Caki2 (cell line): ENCODE measurements around the gene FAM177A1. TPM values are rescaled to one million over a fixed set of nuclear protein-coding genes. Genes with fewer than 3 reads are reported as not detected.
"Not testable (repeated sequence)": the region's sequence is repeated elsewhere in the genome, so short reads cannot be mapped to it uniquely, and the experiment has no call there.

ENCODE experiments used
- DNase-seq: peaks from one replicate; pipeline ENCODE4 v3.0.0-alpha.2; 2015; ENCODE audit warnings: low read depth
- in situ Hi-C: cut with HindIII; loops from 2 replicates; pipeline ENCODE4 v1.10.0; 2016; ENCODE audit warnings: low sequenced_read_pairs, low pct_unique_long_range_greater_than_20kb, mixed read lengths
- total RNA-seq: library from RNA; depleted of rRNA; stranded (reverse); fragments of >200 nt; shearing (Covaris generic); gene quantifications from 2 replicates; pipeline ENCODE4 v1.2.3, GENCODE V29; 2014; ENCODE audit warnings: low replicate concordance; rRNA removed

FAM177A1 gene
- total RNA-seq: 35.7 and 42.3 TPM in 2 replicates

- peak; percentile 94 for DNase-seq
- in situ Hi-C loops: no loop called here
These were observed at the start of gene FAM177A1 for GRCh38 chr14:35046048-35046750. TSS of gene FAM177A1 (plus strand) at chr14:35046272. CDS start at chr14:35046464, 192 bp downstream.

- in situ Hi-C loops: no loop called here
- DNase-seq: no peak
These were observed 48.3 kb upstream of the FAM177A1 start for GRCh38 chr14:34997762-34998161.

- no peak for DNase-seq
- in situ Hi-C loops: no loop called here
These were observed 46.6 kb upstream of the FAM177A1 start for GRCh38 chr14:34999500-34999899.

GRCh38 chr14:35001621-35002020 lies 44.5 kb upstream of the FAM177A1 start:
- in situ Hi-C loops: no loop called here
- no peak for DNase-seq

GRCh38 chr14:35004839-35005238 lies 41.2 kb upstream of the FAM177A1 start:
- DNase-seq: no peak
- in situ Hi-C loops: no loop called here

GRCh38 chr14:35016568-35016967 lies 29.5 kb upstream of the FAM177A1 start:
- DNase-seq: no peak

GRCh38 chr14:35020713-35021112 lies 25.4 kb upstream of the FAM177A1 start:
- DNase-seq: no peak
- in situ Hi-C loops: no loop called here

More at GRCh38 chr14:35016568-35016967, 29.5 kb upstream of the FAM177A1 start:
- in situ Hi-C loops: no loop called here

GRCh38 chr14:35028435-35028834 lies 17.6 kb upstream of the FAM177A1 start:
- DNase-seq: no peak
- in situ Hi-C loops: no loop called here

- DNase-seq: no peak
- in situ Hi-C loops: no loop called here
These were observed 13.5 kb upstream of the FAM177A1 start for GRCh38 chr14:35032562-35032961.

- DNase-seq: no peak
- in situ Hi-C loops: no loop called here
These were observed 11.6 kb upstream of the FAM177A1 start for GRCh38 chr14:35034440-35034833.

- DNase-seq, in situ Hi-C loops: not testable (repeated sequence)
These were observed 11.0 kb upstream of the FAM177A1 start for GRCh38 chr14:35034944-35035554.

GRCh38 chr14:35038312-35038711 lies 7.8 kb upstream of the FAM177A1 start:
- DNase-seq, in situ Hi-C loops: not testable (repeated sequence)

- DNase-seq: no peak
- in situ Hi-C loops: no loop called here
These were observed 3.4 kb upstream of the FAM177A1 start for GRCh38 chr14:35042632-35043031.

- DNase-seq: no peak
- in situ Hi-C loops: no loop called here
These were observed 3.0 kb upstream of the FAM177A1 start for GRCh38 chr14:35043046-35043445.

- in situ Hi-C loops: no loop called here
- DNase-seq: no peak
These were observed 904 bp upstream of the FAM177A1 start for GRCh38 chr14:35044939-35045797.

GRCh38 chr14:35045798-35046047 lies 349 bp upstream of the FAM177A1 start:
- no peak for DNase-seq
- in situ Hi-C loops: no loop called here

GRCh38 chr14:35046751-35047536 lies 872 bp downstream of the FAM177A1 start:
- in situ Hi-C loops: no loop called here
- DNase-seq: no peak

GRCh38 chr14:35047976-35048513 lies 2.0 kb downstream of the FAM177A1 start:
- in situ Hi-C loops: no loop called here
- no peak for DNase-seq
